Mucosa of descending colon (tissue), 3 donors: ENCODE data around the gene LMX1A. TPM values are rescaled to one million over a fixed set of nuclear protein-coding genes. Genes with fewer than 3 reads are reported as not detected.

Source experiments
- ATAC-seq: fragments of 200-7000 bp; cut with Tn5 transposase; one replicate; pipeline ENCODE4 v1.9.1; 2020; ENCODE audit warnings: mild to moderate bottlenecking, moderate library complexity
- DNase-seq, 3 donors: peaks; one replicate each; pipeline ENCODE4 v3.0.0-alpha.2; 2020
- H3K36me3 ChIP-seq: fragments of 200-600 bp; one replicate; pipeline ENCODE4 v1.8.0; 2021; ENCODE audit warnings: low read depth, mild to moderate bottlenecking
- H3K4me1 ChIP-seq: fragments of 200-600 bp; one replicate; pipeline ENCODE4 v1.8.0; 2021; ENCODE audit warnings: low read depth, mild to moderate bottlenecking
- H3K4me3 ChIP-seq: fragments of 200-600 bp; one replicate; pipeline ENCODE4 v1.8.0; 2021; ENCODE audit warnings: mild to moderate bottlenecking
- H3K9me3 ChIP-seq: fragments of 200-600 bp; one replicate; pipeline ENCODE4 v1.8.0; 2021; ENCODE audit warnings: mild to moderate bottlenecking
- intact Hi-C, 2 donors: fragments of 100-400 bp; cut with DNase I in 1 of 2; cut with micrococcal nuclease in 1 of 2; formaldehyde crosslinking; loops; one replicate each; pipeline versions ENCODE4 v1.11.0 to v1.11.1; 2022; cut with DNase I, micrococcal nuclease
- total RNA-seq, 3 donors: library from RNA; stranded (reverse); fragmentation: NEBNext Ultra II Directional in 2 of 3; extraction: Animal tissue kit (Norgen Biotek cat#: 25700) in 2 of 3; gene quantifications; one replicate each; pipeline versions ENCODE4 v1.2.1 to v1.2.4, GENCODE V29; 2021 to 2023
- TF ChIP-seq, protein P1 (sequence below): fragments of 200-600 bp; IDR thresholded peaks from one replicate; pipeline ENCODE4 v1.8.0; 2022; ENCODE audit warnings: antibody characterized with exemption, mild to moderate bottlenecking
- donor health status: DM: no; HTN: no; CAD: no; lungs with moderate emphysema.
- donor health status: DM: no; HTN: no; CAD: no.
- donor health status: DM: no; HTN: yes; CAD: no.

LMX1A gene
- total RNA-seq, 3 donors from 2014 or later, result 0.31 to 0.84 (median 0.38) TPM

DNA sequence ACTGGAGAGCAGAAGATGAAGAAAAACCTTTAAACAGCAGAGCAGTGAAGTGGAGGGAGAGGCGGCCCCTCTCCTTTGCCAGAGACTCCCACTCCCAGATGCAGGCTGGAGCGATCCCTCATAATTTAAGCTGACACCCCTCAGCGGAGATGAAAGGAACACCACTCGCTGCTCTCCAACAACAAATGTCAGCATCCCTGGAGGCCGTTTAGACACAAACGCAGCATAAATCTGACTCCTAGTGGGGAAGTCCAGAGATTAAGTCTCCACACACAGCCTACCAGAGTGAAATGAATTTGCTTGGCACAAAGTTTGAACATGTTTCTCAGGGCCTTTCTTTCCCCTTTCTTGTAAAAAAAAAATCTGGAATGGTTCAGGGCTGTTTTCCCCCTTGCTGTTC is 137.8 kb downstream of the LMX1A start:
- DNase-seq (no peak), ATAC-seq (no peak)
- no peaks in the 10 kb centered on the region for H3K36me3 ChIP-seq
- no peak overlapping the region for H3K4me3 ChIP-seq
- TF ChIP-seq, protein P1, sequence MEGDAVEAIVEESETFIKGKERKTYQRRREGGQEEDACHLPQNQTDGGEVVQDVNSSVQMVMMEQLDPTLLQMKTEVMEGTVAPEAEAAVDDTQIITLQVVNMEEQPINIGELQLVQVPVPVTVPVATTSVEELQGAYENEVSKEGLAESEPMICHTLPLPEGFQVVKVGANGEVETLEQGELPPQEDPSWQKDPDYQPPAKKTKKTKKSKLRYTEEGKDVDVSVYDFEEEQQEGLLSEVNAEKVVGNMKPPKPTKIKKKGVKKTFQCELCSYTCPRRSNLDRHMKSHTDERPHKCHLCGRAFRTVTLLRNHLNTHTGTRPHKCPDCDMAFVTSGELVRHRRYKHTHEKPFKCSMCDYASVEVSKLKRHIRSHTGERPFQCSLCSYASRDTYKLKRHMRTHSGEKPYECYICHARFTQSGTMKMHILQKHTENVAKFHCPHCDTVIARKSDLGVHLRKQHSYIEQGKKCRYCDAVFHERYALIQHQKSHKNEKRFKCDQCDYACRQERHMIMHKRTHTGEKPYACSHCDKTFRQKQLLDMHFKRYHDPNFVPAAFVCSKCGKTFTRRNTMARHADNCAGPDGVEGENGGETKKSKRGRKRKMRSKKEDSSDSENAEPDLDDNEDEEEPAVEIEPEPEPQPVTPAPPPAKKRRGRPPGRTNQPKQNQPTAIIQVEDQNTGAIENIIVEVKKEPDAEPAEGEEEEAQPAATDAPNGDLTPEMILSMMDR, result no peak
- H3K9me3 ChIP-seq, result no peaks in the 10 kb centered on the region
- no peaks in the 10 kb centered on the region for H3K4me1 ChIP-seq
- intact Hi-C loops, result no loop called here

DNA sequence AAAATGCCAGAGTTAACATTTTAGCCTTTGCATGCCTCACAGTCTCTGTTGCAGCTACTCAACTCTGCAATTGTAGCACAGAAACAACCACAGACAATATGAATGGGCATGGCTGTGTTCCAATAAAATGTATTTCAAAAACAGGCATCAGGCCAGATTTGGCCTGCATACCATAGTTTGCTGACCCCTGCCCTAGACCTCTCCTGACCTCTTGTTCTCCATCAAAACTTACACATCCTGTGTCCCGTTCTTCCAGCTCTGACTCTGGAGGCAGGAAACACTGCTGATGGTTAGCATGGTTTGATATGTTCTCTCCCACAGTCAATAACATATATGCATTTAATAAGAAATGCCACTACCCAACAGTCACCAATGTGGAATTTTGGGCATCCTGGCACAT is 138.6 kb downstream of the LMX1A start:
- Histone ChIP-seq H3K9me3 (no peaks in the 10 kb centered on the region), H3K4me1 (no peaks in the 10 kb centered on the region), H3K36me3 (no peaks in the 10 kb centered on the region), H3K4me3 (no peak overlapping the region)
- DNase-seq (no peak), ATAC-seq (no peak)
- intact Hi-C loops, result no loop called here
- TF ChIP-seq, protein P1, result no peak

DNA sequence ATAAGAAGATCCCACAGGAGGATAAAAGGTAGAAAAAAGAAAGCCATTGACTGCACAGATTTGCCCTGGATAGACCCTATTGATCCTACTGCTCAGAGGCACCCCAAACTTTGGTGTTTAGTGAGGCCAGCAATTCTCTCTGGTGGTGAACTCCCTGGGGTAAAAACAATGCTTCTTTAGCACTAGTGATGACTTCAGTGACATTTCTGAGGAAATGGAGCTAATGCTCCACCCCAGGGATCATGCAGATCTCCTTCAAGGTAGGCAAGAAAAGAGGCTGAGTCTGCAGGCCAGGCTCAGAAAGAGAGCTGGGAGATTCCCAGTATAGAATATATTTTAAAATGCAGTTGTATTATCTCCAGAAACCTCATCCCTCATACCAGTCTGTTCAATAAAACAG is 140.3 kb downstream of the LMX1A start:
- H3K9me3 ChIP-seq, result no peaks in the 10 kb centered on the region
- no peak for ATAC-seq
- intact Hi-C loops, result no loop called here

DNA sequence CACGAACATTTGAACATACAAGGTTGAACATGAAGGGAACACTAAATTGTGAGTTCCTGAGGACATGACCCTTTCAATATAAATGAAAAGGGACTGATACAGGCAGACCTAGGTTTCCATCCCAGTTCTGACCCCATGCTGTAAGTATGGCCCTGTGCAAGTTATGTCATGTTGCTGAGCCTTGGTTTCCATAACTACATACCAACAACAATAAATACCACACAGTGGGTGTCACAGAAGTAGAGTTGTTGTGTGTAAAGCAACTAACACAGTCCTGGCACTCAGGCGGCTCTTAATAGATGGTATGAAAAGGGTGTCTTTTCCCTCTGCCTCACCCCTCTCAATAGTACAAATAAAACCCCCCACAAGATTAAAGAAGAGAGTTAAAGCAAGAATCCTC is 140.8 kb downstream of the LMX1A start:
- Histone ChIP-seq H3K4me1 (no peaks in the 10 kb centered on the region), H3K36me3 (no peaks in the 10 kb centered on the region), H3K9me3 (no peaks in the 10 kb centered on the region), H3K4me3 (no peak overlapping the region)
- intact Hi-C loops, result no loop called here
- ATAC-seq (no peak), DNase-seq (no peak)
- TF ChIP-seq, protein P1, result no peak

More for the DNA sequence above, 140.3 kb downstream of the LMX1A start:
- Histone ChIP-seq H3K4me1 (no peaks in the 10 kb centered on the region), H3K36me3 (no peaks in the 10 kb centered on the region), H3K4me3 (no peak overlapping the region)
- TF ChIP-seq, protein P1, result no peak
- no peak for DNase-seq

DNA sequence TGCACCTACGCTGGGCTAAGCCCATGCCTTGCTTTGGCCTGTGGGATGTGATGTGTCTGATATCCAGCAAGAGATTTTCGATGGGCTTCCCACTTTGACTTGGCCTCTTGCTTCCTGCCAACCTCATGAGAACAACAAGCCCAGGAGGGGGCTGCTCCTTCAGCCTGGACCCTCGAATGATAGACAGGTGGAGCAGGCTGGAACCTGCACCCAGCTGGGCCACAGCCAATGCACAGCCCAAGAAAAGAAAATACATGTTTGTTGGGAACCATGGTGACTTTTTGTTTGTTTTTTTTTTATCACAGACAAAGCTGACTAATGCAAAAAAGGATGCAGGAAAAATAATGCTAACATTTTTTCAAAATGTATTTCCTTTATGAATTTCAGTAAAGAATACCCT is 144.3 kb downstream of the LMX1A start:
- intact Hi-C loops, result no loop called here
- ATAC-seq (no peak), DNase-seq (no peak)
- H3K4me3 ChIP-seq, result no peak overlapping the region
- TF ChIP-seq, protein P1, result no peak
- H3K36me3 ChIP-seq, result no peaks in the 10 kb centered on the region
- H3K9me3 ChIP-seq, result no peaks in the 10 kb centered on the region
- H3K4me1 ChIP-seq, result no peaks in the 10 kb centered on the region

DNA sequence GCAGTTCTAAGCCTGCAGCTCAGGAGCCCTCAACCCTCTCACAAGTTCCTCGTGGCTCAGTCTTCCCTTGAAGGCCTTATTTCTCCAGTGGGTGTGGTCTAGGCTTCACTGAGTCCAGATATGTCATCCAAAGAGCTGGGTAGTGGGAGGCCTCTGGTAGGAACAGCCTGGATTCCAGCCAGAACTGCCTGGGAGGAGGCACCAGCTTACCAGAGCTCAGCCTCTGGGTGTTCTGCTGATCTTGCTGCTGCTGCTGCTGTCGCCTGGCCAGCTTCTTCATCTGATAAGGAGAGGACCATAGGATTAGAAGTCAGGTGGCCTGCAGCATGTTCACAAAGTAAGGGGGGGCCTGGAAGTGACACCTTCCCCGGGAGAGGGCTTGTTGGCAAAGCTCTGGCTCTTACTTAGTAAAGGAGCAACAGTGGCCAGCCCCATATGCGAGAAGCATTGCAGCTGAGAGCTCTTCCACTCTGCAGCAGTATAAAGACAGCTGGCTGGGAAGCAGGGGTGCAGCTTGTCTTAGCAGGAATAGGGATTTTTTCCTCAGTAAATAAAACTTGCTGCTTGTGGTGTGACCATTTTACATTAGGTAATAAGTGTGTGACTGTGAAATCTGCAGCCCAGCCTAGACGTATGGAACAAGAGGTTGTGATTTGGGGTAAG is 148.5 kb downstream of the LMX1A start:
- H3K36me3 ChIP-seq, result no peaks in the 10 kb centered on the region
- no peak overlapping the region for H3K4me3 ChIP-seq
- DNase-seq, result no peak
- intact Hi-C loops, result no loop called here
- H3K4me1 ChIP-seq, result no peaks in the 10 kb centered on the region
- TF ChIP-seq, protein P1, result no peak
- ATAC-seq, result no peak
- no peaks in the 10 kb centered on the region for H3K9me3 ChIP-seq
